Heart right ventricle (tissue), 16 donors: ENCODE measurements around the gene KLHL42. TPM values are rescaled to one million over a fixed set of nuclear protein-coding genes. Genes with fewer than 3 reads are reported as not detected.

Experiments
- ATAC-seq, 8 donors: fragments of 200-7000 bp; cut with Tn5 transposase; one replicate each; pipeline ENCODE4 v1.9.1; 2020; ENCODE audit warnings: mild to moderate bottlenecking in 8 of 8, moderate library complexity in 8 of 8, moderate number of reproducible peaks in 1 of 8
- DNase-seq, 2 donors: peaks; one replicate each; pipeline ENCODE4 v3.0.0-alpha.2; 2020
- H3K27ac ChIP-seq, 10 donors: fragments of 200-600 bp; sonication (generic) in 2 of 10; one replicate each; pipeline versions ENCODE4 v1.5.0 to v1.8.0; 2020 to 2022; ENCODE audit warnings: mild to moderate bottlenecking in 3 of 10
- H3K27me3 ChIP-seq, 7 donors: fragments of 200-600 bp; one replicate each; pipeline ENCODE4 v1.8.0; 2021 to 2022; ENCODE audit warnings: mild to moderate bottlenecking in 2 of 7
- H3K36me3 ChIP-seq, 9 donors: fragments of 200-600 bp; sonication (generic) in 1 of 9; one replicate each; pipeline versions ENCODE4 v1.5.0 to v1.8.0; 2020 to 2022; ENCODE audit warnings: mild to moderate bottlenecking in 2 of 9
- H3K4me1 ChIP-seq, 9 donors: fragments of 200-600 bp; sonication (generic) in 1 of 9; one replicate each; pipeline versions ENCODE4 v1.5.0 to v1.8.0; 2020 to 2022; ENCODE audit warnings: mild to moderate bottlenecking in 4 of 9
- H3K4me3 ChIP-seq, 10 donors: fragments of 200-600 bp; sonication (generic) in 2 of 10; one replicate each; pipeline versions ENCODE4 v1.5.0 to v1.8.0; 2020 to 2022; ENCODE audit warnings: mild to moderate bottlenecking in 7 of 10, moderate library complexity in 2 of 10
- H3K9me3 ChIP-seq, 11 donors: fragments of 200-600 bp in 10 of 11; sonication (generic) in 2 of 11; one replicate each; pipeline versions ENCODE4 v1.5.0 to v1.8.0; 2013 to 2022; ENCODE audit warnings: mild to moderate bottlenecking in 2 of 11, control low read depth in 1 of 11, moderate library complexity in 1 of 11
- WGBS, 2 donors: extraction: QIAGEN DNeasy Blood & Tissue Kit; methylation state at CpG; one replicate each; pipeline ENCODE4 v1.1.7; 2013; ENCODE audit warnings: inconsistent platforms in 1 of 2; 5-methylcytosine and 5-hydroxymethylcytosine counted together
- intact Hi-C, 10 donors: fragments of 100-400 bp; cut with DNase I; formaldehyde crosslinking; loops; one replicate each; pipeline versions ENCODE4 v1.11.1 to v1.14.2; 2022
- polyA plus RNA-seq, 2 donors: library from polyadenylated mRNA; stranded (reverse); fragments of 200-250 nt; gene quantifications; one replicate each; pipeline ENCODE4 v1.2.3, GENCODE V29; 2013
- total RNA-seq, 10 donors: library from RNA; stranded (reverse); fragmentation: NEBNext Ultra II Directional in 3 of 10; extraction: Animal tissue kit (Norgen Biotek cat#: 25700) in 3 of 10; gene quantifications; one replicate each; pipeline versions ENCODE4 v1.2.1 to v1.2.4, GENCODE V29; 2021 to 2023
- TF ChIP-seq, protein P1 (sequence below), 9 donors: fragments of 200-600 bp; sonication (generic) in 2 of 9; IDR thresholded peaks; one replicate each; pipeline versions ENCODE4 v1.5.0 to v1.8.0; 2021 to 2022; ENCODE audit warnings: antibody characterized with exemption in 9 of 9, mild to moderate bottlenecking in 5 of 9, moderate library complexity in 1 of 9
- donor health status: Arrhythmogenic right ventricular cardiomyopathy.
- donor health status: ischemic (EF 13 %, LVEDD 7.1; RV severe dilation, severe dysfunction).
- donor health status: healthy with polysubstance abuse.
- donor health status: DM: no; HTN: yes; CAD: no.
- donor health status: DM: no; HTN: no; CAD: no.
- donor health status: ischemic (EF 25% LVEDD 6.9; RV normal size, moderate dysfunction).
- donor health status: ischemic (EF 25% LVEDD 5.7; RV mildly dilated, moderate dysfunction).
- donor health status: healthy.
- donor health status: DM: yes; HTN: yes; CAD: no.
- donor health status: Ischemic cardiomyopathy.
- donor health status: ischemic (EF 35%, LVEDD 5.7; RV mildly dilated, moderate dysfunction).
- donor health status: nonischemic (EF 11% LVEDD 7.7; RV severe dilation, severe dysfunction).
- donor health status: DM: yes; HTN: yes; CAD: no.
- donor health status: PGD.
- donor health status: ischemic (EF 29% LVEDD 5.4; RV normal size, mild dysfunction).
- donor health status: nonischemic (EF 23%, LVEDD 6.1; RV moderate dilation, normal function).

The KLHL42 gene
- total and polyA plus RNA-seq, 12 donors: 4.0 to 10.9 (median 6.4) TPM

DNA sequence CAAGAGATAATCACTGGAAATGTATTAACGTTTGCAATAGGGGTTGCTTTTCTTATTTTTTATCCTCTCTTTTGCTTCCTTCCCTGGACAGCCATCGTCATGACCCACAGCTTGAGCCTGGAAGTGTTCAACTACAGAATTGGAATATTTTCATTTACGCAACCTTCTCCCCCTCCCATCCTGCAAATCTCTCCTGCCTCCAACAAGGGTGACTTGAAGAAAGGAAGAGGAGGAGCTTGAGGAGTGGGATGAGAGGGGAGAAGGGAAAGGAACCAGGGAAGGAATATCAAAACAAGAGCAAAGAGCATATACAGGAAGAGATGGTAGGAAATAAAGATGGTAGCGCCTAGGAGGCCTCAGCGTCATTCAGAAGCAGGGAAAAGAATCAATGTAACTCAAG is 1.6 kb downstream of the KLHL42 start:
- Histone ChIP-seq H3K27me3 (no peaks in the 10 kb centered on the region), H3K27ac (peak overlapping the region in 2 of 10 donors; percentile 87 to 89), H3K9me3 (no peaks in the 10 kb centered on the region), H3K36me3 (peaks cover 0 to 8% (median 0%) of the 10 kb centered on the region in 9 donors), H3K4me1 (peaks cover 0 to 45% (median 28%) of the 10 kb centered on the region in 9 donors), H3K4me3 (peak overlapping the region in 6 of 10 donors; percentile 72 to 95 (median 84))
- DNase-seq (no peak), ATAC-seq (no peak)
- TF ChIP-seq, protein P1, sequence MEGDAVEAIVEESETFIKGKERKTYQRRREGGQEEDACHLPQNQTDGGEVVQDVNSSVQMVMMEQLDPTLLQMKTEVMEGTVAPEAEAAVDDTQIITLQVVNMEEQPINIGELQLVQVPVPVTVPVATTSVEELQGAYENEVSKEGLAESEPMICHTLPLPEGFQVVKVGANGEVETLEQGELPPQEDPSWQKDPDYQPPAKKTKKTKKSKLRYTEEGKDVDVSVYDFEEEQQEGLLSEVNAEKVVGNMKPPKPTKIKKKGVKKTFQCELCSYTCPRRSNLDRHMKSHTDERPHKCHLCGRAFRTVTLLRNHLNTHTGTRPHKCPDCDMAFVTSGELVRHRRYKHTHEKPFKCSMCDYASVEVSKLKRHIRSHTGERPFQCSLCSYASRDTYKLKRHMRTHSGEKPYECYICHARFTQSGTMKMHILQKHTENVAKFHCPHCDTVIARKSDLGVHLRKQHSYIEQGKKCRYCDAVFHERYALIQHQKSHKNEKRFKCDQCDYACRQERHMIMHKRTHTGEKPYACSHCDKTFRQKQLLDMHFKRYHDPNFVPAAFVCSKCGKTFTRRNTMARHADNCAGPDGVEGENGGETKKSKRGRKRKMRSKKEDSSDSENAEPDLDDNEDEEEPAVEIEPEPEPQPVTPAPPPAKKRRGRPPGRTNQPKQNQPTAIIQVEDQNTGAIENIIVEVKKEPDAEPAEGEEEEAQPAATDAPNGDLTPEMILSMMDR (IDR thresholded peaks at IDR 0.05): no peak
- WGBS, 2 donors: 57 to 61% methylated on average over 5 of the region's 5 CpGs
- intact Hi-C loops: no loop called here

DNA sequence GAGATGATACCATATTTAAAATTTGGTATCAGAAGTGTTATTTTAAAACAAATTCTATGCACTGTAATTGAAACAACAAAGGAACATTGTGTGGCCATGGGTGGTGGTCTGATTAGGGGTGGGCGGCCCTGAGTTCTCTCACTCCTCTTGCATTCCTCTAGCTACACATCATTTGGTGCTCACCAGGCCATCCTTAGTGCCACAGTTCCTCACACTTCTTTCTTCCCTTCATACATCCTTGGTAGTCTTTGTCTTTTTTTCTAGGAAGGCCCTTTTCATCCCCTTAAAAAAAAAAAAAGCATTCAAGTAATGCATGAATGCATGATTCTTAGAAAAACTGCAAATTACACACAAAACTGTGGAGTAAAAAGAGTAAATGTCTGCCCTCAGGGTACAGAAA is 2.4 kb downstream of the KLHL42 start:
- no peak for DNase-seq
- Histone ChIP-seq H3K9me3 (no peaks in the 10 kb centered on the region), H3K36me3 (peaks cover 0 to 8% (median 0%) of the 10 kb centered on the region in 9 donors), H3K27me3 (no peaks in the 10 kb centered on the region), H3K27ac (no peak overlapping the region), H3K4me1 (peaks cover 0 to 45% (median 28%) of the 10 kb centered on the region in 9 donors), H3K4me3 (peak overlapping the region in 1 of 10 donors; percentile 89)
- no peak for ATAC-seq
- intact Hi-C loops: no loop called here
- TF ChIP-seq, protein P1 (IDR thresholded peaks at IDR 0.05): no peak
- 88 to 92% methylated on average over 1 of the region's 1 CpG for WGBS, 2 donors

DNA sequence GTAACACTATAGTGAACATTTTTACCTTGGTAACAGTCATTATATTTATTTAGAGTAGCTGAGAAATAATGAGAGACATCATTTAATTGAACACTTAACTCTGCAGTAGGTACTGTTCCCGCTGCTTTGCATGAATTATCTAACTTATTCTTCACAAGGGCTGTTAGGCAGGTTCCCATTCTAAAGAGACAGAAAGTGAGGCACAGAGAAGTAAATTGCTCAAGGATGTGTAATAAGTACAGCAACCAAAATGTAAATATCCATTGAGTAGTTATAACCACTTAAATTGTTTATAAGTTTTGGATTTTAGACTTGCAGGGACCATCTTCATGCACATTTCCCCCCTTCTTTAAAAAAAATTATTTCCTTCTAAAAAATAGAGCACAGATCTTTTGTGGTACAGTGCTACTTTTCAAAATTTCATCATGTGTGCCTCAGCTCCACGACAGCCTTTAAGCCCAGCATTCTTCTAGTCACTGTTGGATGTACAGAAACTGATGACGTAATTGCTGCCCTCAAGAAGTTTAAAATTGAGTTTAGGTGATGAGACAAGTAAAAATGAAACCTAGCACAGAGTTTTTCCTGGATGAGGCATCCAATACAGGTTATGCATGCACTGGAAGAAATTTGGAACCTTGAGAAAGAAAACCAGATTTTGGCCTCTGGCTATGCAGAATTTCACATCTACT is 6.0 kb downstream of the KLHL42 start:
- TF ChIP-seq, protein P1 (IDR thresholded peaks at IDR 0.05): no peak
- H3K4me3 ChIP-seq: no peak overlapping the region
- ATAC-seq (no peak), DNase-seq (no peak)
- WGBS, 2 donors: 81 to 86% methylated on average over 3 of the region's 3 CpGs
- H3K4me1 ChIP-seq: peaks cover 0 to 37% (median 21%) of the 10 kb centered on the region in 9 donors
- no peaks in the 10 kb centered on the region for H3K9me3 ChIP-seq
- peaks cover 0 to 22% (median 0%) of the 10 kb centered on the region in 9 donors for H3K36me3 ChIP-seq
- intact Hi-C loops: no loop called here
- no peaks in the 10 kb centered on the region for H3K27me3 ChIP-seq
- peak overlapping the region in 1 of 10 donors; percentile 5 for H3K27ac ChIP-seq

DNA sequence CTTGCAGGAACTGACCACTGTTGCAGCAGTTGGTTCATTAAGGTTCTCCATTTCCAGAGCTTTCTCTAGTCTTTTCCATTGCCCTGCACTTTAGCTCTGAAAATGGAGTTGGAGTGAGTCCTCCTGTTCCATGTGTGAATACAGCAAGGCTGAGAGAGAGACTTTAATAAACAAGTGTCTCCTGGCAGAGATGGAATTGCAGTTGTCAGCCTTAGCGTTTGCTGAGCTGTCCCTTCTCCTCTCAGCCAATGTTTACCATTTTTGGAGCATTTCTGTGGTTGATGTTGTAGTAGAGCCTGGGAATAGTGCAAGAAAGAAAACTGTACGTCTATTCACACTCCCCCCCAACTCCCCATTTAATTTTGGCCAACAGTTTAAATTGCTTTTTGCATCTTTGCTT is 7.5 kb downstream of the KLHL42 start:
- ATAC-seq: no peak
- peaks cover 0 to 21% (median 7%) of the 10 kb centered on the region in 9 donors for H3K4me1 ChIP-seq
- intact Hi-C loops: no loop called here
- TF ChIP-seq, protein P1 (IDR thresholded peaks at IDR 0.05): no peak
- H3K9me3 ChIP-seq: no peaks in the 10 kb centered on the region
- 70% methylated on average over 2 of the region's 2 CpGs for WGBS, 2 donors
- H3K4me3 ChIP-seq: no peak overlapping the region
- H3K27me3 ChIP-seq: no peaks in the 10 kb centered on the region
- H3K27ac ChIP-seq: no peak overlapping the region
- DNase-seq: no peak
- peaks cover 0 to 30% (median 8%) of the 10 kb centered on the region in 9 donors for H3K36me3 ChIP-seq
